DMS153 treated with DMSO at 0.1 percent for 48 hours (cell line): ENCODE data around the gene UNC13A.

ENCODE experiments used
- DNase-seq: peaks from one replicate; lab custom pipeline; 2025; ENCODE audit not compliant: unreplicated experiment; lab: John Stamatoyannopoulos, UW

UNC13A gene

DNA sequence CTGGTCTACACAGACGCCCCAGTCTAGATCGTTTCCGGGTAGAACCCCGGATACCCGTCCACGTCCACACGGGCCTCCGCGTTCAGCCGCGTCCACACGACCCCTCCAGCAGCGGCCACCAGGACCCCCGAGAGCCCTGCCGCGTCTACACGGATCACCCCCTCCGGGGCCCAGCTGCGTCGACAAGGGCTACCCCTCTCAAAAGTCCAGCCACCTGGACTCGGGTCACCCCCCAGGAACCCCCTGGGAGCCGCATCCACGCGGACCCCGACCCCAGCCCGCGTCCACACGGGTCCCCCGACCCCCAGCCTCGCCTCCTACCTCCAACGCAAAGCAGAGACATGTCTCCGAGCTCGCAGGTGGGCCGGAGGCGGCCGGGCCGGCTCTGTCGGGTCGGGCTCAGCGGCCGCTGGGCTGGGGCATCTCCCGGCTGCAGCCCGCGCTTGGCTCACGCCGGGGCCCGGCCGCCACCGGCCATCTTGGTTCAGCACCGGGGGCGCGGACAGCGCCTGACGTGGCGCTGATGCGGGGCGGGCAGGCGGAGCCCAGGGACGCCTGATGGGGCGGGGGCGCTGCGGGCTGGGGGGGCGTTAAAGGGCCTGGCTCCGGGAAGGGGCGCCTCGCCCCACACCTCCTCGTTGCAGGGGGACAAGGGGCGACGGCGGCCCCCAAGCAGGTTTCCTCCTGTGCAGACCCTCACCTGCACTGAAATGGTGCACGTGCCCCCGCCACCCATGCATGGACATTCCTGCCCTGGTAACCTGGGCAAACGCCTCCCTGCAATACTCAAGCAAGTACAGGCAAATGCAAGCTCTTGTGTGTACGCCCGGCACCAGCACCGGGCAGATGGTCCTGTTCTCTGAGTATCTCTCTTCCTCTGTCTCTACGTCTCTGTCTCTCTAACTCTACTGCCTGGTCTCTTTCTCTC lies at the start of gene UNC13A:
Gene UNC13A (minus strand): TSS at position 498 of the 928 bp plus-strand sequence. CDS start 155 bp downstream, at position 343.
- no peak for DNase-seq

DNA sequence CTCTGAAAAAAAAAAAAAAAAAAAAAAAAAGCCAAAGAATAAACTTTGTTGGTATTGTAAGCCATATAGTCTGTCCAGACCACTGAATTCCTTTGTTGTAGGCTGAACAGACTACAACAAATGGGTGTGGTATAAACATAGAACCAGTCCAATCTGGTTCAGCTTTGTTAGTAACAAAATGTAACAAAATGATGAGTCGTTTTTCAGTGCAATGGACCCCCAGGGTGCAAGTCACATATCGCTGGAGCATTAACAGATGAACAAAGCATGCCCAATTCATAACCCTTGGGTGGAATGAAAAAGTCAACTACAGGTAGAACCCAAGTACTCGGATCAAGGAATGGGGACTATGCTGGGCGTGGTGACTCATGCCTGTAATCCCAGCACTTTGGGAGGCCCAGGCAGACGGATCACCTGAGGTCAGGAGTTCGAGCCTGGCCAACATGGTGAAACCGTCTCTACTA lies 49.6 kb upstream of the UNC13A start:
- DNase-seq: no peak

DNA sequence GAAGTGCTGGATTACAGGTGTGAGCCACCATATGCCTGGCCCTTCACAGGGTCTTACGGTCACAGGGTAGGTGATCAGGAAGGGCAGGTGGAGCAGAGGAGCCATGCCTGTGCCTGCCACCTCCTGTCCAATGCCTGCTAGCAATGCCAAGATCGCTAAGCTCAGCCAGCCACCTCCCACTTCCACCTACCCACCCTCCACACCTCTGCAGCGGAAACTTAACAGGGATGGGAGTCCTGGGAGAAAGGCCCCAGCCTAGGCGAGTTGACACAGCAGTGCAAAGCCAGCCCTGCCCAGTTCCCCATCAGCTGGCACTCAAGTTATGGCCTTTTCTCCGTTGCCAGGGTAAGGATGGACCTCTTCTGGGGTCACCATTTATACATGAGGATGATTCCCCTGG lies 47.3 kb upstream of the UNC13A start:
- DNase-seq: no peak

DNA sequence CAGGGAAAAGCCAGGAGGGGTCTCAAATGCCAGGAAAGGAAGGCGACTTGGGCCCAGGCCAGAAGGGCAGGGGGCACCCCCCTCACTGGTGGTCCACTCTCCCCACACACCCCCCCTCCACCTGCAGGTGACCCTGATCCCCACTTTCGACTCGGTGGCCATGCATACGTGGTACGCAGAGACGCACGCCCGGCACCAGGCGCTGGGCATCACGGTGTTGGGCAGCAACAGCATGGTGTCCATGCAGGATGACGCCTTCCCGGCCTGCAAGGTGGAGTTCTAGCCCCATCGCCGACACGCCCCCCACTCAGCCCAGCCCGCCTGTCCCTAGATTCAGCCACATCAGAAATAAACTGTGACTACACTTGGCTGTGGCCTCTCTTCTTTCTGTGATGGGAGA lies 46.0 kb upstream of the UNC13A start:
- no peak for DNase-seq

DNA sequence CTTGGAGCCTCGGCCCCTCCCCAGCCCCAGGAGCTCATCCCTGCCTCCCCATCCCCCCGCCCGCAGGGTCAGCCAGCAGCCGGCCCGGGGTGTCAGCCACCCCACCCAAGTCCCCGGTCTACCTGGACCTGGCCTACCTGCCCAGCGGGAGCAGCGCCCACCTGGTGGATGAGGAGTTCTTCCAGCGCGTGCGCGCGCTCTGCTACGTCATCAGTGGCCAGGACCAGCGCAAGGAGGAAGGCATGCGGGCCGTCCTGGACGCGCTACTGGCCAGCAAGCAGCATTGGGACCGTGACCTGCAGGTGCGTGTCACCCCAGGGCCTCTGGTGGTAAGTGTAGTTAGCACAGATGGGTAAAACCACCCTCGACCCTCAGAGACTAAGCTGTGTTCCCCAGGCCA lies 45.0 kb upstream of the UNC13A start:
- no peak for DNase-seq

DNA sequence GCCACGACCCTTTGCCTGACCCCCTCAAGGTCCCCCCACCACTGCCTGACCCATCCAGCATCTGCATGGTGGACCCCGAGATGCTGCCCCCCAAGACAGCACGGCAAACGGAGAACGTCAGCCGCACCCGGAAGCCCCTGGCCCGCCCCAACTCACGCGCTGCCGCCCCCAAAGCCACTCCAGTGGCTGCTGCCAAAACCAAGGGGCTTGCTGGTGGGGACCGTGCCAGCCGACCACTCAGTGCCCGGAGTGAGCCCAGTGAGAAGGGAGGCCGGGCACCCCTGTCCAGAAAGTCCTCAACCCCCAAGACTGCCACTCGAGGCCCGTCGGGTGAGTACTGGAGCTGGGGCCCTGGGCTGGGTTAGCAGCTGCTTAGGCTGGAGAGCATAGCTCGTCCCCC lies 39.7 kb upstream of the UNC13A start:
- no peak for DNase-seq

DNA sequence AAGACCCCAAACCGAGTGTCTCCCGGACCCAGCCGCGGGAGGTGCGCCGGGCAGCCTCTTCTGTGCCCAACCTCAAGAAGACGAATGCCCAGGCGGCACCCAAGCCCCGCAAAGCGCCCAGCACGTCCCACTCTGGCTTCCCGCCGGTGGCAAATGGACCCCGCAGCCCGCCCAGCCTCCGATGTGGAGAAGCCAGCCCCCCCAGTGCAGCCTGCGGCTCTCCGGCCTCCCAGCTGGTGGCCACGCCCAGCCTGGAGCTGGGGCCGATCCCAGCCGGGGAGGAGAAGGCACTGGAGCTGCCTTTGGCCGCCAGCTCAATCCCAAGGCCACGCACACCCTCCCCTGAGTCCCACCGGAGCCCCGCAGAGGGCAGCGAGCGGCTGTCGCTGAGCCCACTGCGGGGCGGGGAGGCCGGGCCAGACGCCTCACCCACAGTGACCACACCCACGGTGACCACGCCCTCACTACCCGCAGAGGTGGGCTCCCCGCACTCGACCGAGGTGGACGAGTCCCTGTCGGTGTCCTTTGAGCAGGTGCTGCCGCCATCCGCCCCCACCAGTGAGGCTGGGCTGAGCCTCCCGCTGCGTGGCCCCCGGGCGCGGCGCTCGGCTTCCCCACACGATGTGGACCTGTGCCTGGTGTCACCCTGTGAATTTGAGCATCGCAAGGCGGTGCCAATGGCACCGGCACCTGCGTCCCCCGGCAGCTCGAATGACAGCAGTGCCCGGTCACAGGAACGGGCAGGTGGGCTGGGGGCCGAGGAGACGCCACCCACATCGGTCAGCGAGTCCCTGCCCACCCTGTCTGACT lies 39.0 kb upstream of the UNC13A start:
- no peak for DNase-seq

DNA sequence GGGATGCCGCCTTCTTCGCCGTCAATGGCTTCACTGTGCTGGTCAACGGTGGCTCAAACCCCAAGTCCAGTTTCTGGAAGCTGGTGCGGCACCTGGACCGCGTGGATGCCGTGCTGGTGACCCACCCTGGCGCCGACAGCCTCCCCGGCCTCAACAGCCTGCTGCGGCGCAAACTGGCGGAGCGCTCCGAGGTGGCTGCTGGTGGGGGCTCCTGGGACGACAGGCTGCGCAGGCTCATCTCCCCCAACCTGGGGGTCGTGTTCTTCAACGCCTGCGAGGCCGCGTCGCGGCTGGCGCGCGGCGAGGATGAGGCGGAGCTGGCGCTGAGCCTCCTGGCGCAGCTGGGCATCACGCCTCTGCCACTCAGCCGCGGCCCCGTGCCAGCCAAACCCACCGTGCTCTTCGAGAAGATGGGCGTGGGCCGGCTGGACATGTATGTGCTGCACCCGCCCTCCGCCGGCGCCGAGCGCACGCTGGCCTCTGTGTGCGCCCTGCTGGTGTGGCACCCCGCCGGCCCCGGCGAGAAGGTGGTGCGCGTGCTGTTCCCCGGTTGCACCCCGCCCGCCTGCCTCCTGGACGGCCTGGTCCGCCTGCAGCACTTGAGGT lies 38.1 kb upstream of the UNC13A start:
- DNase-seq: no peak

DNA sequence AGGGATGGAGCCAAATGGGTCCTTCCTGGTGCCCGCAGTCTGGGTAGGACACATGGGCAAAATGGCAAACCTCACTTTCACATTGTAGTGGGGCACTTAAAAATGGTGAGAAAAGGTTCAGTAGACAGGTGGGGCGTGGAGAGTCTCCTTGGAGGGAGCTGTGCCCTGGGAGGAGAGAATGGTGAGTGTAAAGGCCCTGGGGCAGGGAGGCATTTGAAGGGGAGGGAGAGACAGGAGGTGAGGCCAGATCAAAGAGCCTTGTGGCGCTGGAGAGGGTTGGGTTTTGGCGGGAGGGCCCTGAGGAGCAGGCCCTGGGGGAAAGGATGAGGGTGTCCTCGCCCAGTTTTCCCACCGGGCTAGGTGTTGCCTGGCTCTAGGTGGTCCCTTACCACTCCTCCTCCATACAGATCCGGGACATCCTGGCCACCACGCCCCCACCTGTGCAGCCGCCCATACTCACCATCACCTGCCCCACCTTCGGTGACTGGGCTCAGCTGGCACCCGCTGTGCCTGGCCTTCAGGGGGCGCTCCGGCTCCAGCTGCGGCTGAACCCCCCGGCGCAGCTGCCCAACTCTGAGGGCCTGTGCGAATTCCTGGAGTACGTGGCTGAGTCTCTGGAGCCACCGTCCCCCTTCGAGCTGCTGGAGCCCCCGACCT lies 37.4 kb upstream of the UNC13A start:
- DNase-seq: no peak

DNA sequence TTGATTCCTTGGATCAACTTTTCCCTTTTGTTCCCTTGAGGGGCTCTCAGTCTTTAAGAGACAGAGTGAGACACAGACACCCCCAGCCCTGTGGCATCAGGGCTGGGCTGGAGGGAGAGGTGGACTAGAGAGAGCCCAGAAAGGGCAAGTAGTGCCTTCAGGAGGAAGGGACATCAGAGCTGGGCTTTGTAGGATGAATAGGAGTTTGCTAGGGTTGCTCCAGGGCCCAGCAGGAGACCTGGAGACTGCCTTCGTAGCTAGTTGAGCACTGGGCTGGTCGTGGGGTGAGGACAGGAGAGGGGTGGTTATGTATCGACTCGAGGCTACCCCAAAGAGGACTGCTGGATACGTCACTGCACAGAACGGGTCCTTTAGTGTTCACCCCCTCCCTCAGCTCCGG lies 36.5 kb upstream of the UNC13A start:
- DNase-seq: no peak

DNA sequence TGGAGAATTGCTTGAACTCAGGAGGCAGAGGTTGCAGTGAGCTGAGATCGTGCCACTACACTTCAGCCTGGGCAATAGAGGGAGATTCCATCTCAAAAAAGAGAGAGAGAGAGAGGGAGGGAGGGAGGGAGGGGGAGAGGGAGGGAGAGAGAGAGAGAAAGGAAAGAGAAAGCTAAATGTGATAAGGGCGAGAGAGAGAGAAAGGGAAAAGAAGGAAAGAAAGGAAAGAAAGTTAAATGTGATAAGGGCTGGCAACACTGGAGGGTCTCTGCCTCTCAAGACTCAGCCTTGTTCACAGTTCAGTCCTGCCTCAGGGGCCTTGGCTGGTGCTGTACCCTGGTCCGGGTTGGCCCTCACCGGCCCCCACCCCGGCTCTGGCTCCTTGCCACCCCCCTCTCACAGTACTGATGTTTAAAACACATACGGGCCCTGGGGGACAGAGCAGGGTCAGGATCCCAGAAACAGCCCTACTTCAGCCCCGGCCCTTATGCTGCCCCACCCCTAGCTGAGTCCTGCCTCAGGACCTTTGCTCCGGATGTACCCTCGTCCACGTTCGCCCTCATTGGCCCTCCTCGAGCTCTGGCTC lies 34.6 kb upstream of the UNC13A start:
- no peak for DNase-seq

DNA sequence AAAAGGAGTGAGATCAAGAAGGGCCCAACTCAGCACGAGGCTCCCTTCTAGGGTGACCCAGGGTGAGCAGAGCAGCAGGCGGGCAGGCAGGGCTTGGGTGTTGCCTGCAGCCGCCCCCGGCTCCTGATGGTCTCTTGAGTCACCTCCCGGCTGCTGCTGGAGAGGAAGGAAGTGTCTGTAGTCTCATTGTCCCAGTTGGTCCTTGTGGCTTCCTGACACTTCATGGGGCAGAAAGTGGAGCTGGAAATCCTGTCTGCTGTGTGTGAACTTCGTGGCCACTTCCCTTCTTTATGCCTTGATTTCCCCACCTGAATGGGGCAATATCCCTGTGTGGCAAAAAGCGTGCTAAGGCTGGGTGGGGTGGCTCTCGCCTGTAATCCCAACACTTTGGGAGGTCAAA lies 33.7 kb upstream of the UNC13A start:
- no peak for DNase-seq

DNA sequence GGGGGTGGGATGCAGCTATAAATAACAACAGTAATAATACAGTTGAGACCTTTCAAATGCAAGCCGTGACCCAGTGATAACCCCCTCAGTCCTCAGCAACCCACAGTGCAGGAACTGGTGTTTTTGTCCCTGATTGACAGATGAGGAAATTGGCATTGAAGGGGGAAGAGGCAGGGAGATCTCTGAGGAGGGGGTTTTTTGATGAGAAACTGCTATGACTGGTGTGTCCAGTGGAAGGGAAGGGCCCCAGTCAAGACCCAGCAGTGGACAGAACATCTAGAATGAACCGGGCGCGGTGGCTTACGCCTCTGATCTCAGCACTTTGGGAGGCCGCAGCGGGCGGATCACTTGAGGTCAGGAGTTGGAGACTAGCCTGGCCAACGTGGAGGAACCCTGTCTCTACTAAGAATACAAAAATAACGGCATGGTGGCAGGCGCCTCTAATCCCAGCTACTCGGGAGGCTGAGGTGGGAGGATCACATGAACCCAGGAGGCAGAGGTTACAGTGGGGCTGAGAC lies 33.0 kb upstream of the UNC13A start:
- DNase-seq: no peak

DNA sequence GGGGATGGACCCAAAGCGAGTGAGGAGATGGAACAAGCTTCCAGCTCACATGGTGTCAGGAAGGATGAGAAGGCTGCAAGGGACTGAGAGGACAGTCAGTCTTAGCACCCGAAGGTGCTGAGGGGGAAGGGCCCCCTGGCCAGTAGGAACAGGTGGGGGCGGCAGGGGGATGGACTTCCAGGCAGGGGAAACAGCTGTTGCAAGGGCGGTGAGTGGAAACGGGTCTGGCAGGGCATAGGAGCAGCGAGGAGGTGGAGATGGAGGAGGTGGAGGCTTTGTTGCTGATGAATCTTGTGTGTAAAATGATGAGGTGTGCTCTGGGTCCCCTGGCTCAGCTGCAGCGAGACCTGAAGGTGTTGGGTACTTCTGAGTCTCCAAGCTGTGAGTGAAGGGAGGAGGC lies 32.3 kb upstream of the UNC13A start:
- no peak for DNase-seq

DNA sequence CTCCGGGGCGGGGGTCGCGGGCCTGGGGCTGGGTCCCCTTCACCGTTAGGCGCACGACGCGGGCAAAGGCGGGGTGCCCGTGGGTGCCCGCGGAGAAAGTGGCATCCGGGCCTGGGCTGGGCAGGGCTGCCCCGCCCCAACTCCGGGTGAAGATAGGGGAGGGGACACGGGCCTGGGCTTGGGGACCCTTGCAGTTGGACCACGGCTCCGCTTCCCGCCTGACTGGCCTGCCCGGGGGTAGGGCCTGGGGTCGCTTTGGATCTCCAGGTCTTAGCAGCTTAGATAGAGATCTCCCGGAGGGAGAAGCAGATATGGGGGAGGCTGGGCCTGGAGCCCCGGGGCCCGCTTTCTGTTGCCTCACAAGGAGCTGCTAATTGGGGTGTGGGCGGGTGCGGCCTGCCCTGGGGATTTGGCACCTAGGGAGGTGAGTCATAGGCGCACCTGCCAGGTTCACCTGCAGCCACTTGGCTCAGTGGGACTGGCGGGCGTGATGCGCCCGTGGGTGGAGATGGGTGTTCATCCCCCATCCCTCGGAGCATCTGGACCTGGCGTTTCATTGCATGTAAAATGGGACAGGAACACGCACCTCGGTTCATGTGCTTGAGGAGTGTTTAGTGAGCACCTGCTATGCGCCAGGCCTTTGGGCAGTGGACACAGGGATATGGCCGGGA lies 31.7 kb upstream of the UNC13A start:
- no peak for DNase-seq

DNA sequence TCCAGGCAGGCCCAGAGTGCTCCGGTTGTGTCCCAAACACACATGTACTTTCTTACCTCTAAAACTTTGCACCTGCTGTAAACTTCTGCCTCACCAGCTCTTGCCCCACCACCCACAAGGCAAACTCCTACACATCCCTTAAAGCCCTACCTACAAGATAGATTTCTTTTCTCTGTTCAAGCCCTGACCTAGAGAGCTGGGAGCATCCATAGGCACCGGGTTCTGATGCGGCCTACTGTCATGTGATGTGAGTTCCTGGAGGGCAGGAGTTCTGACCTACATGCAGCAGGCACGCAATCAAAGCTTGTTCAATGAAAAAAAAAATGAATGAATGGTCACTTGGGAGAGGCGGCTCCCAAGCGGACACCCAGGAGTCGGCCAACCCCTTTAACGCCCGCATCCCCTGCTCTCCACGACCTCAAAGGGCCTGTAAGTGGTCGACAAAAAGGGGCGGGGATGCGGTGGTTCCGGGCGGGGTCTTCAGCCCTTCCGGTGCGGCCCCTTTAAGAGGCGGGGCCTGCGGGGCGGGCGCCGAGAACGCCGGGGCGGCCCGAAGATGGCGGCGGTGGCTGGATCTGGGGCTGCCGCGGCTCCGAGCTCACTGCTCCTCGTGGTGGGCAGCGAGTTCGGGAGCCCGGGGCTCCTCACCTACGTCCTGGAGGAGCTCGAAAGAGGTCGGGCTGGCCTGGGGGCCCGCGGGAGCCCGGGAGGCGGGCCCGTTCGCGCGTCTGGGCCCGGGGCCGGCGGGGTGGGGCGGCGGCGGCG lies 31.0 kb upstream of the UNC13A start, which contains the start of gene MAP1S:
Gene MAP1S (plus strand): TSS at position 534 of the 765 bp plus-strand sequence. CDS start 23 bp downstream, at position 557.
- peak; percentile 25 for DNase-seq

DNA sequence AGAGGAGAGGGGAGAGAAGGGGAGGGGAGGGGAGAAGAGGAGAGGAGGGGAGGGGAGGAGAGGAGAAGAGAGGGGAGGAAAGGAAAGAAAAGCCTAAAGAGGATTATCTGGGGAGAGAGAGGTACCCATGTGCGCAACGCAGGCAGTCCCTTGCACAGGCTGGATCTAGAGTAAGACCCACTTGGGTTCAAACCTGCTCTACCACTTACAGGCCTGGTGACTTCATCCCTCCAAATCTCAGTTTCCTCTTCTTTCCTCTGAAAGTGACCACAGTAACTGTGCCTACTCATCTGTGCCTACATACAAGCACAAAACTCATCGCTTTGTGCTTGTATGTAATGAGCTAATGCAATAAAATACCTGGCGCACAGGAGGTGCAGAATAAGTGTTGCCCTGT lies 30.4 kb upstream of the UNC13A start:
- DNase-seq: no peak

DNA sequence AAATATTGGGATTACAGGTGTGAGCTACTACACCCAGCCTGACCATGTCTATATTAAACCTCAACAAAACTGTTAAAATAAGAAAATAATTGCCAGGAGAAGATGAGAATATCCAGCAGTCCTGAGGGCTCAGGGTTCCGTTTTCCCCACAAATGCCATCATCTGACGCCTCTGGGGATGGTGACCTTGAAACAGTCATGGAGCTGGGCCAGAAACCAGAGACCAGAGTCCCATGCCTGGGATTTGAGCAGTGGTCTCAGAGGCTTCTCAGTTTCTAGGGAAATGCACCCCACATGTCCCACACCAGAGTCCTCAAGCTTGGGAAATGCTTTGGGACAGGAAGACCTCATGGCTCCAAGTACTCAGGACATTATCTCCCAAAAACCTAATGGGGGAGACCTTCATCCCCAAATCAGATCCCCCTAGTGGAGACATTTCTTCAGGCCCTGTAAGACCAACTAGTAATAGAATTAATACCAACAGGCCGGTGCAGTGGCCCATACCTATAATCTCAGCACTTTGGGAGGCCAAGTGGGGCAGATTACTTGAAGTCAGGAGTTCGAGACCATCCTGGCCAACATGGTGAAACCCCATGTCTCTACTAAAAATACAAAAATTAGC lies 28.3 kb upstream of the UNC13A start:
- no peak for DNase-seq

DNA sequence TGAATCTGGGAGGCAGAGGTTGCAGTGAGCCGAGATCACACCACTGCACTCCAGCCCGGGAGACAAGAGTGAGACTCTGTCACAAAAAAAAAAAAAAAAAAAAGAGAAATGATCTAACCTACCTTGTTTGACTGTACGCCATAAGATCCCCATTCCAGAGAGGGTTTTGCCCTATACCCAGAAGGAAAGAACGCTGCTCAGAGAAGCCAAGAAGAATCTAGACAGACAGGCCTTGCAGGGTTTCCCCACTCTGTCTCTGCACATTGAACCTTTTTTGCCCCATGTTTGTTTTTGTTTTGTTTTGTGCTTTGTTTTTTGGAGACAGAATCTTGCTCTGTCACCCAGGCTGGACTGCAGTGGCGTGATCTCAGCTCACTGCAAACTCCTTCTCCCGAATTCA lies 23.7 kb upstream of the UNC13A start:
- no peak for DNase-seq
